HepG2 (cell line): Measurements from ENCODE around the gene STRN3. TPM values are rescaled to one million over a fixed set of nuclear protein-coding genes. Genes with fewer than 3 reads are reported as not detected.

Experiments used
- BRCA1 ChIP-seq: sonication (generic); formaldehyde crosslinking; IDR thresholded peaks from 2 replicates; pipeline ENCODE4 v1.4.0; 2020; ENCODE audit warnings: missing genetic modification reagents
- CBFB ChIP-seq: sonication (generic); formaldehyde crosslinking; IDR thresholded peaks from 2 replicates; pipeline ENCODE4 v1.4.0; 2020; ENCODE audit warnings: missing genetic modification reagents
- FOXA3 ChIP-seq: IDR thresholded peaks from 2 replicates; pipeline ENCODE4 v1.6.1; 2016; ENCODE audit warnings: missing genetic modification reagents, missing compliant biosample characterization
- KLF12 ChIP-seq: sonication (generic); formaldehyde crosslinking; IDR thresholded peaks from 2 replicates; pipeline ENCODE4 v1.4.0; 2020; ENCODE audit warnings: missing genetic modification reagents, borderline replicate concordance
- POLR2G ChIP-seq: fragments of 200-400 bp; formaldehyde crosslinking; IDR thresholded peaks from 2 replicates; pipeline ENCODE4 v1.6.1; 2018; ENCODE audit warnings: mild to moderate bottlenecking, low read depth, low read length, moderate library complexity
- TOE1 ChIP-seq: sonication (generic); formaldehyde crosslinking; IDR thresholded peaks from 2 replicates; pipeline ENCODE4 v1.4.0; 2020; ENCODE audit warnings: mild to moderate bottlenecking, missing genetic modification reagents
- WIZ ChIP-seq: sonication (generic); formaldehyde crosslinking; IDR thresholded peaks from 2 replicates; pipeline ENCODE4 v1.5.1; 2020; ENCODE audit warnings: mild to moderate bottlenecking, missing genetic modification reagents
- ZC3H13 ChIP-seq: sonication (generic); formaldehyde crosslinking; IDR thresholded peaks from 2 replicates; pipeline ENCODE4 v1.8.1; 2023; ENCODE audit warnings: mild to moderate bottlenecking, missing genetic modification reagents, moderate library complexity
- ZFY ChIP-seq: sonication (generic); formaldehyde crosslinking; IDR thresholded peaks from 2 replicates; pipeline ENCODE4 v1.4.0; 2020; ENCODE audit warnings: missing genetic modification reagents
- ZGPAT ChIP-seq: IDR thresholded peaks from 2 replicates; pipeline ENCODE4 v1.6.1; 2016; ENCODE audit warnings: mild to moderate bottlenecking
- ZMYM3 ChIP-seq: sonication (generic); formaldehyde crosslinking; IDR thresholded peaks from 2 replicates; pipeline ENCODE4 v1.5.1; 2020; ENCODE audit warnings: mild to moderate bottlenecking, missing genetic modification reagents
- ZNF121 ChIP-seq: sonication (generic); formaldehyde crosslinking; IDR thresholded peaks from 2 replicates; pipeline ENCODE4 v1.5.0; 2020; ENCODE audit warnings: mild to moderate bottlenecking, missing genetic modification reagents
- ZNF235 ChIP-seq: sonication (generic); formaldehyde crosslinking; IDR thresholded peaks from 2 replicates; pipeline ENCODE4 v1.8.1; 2023; ENCODE audit warnings: mild to moderate bottlenecking, missing genetic modification reagents, borderline replicate concordance
- ZNF414 ChIP-seq: sonication (generic); formaldehyde crosslinking; IDR thresholded peaks from 2 replicates; pipeline ENCODE4 v1.5.0; 2020; ENCODE audit warnings: missing genetic modification reagents
- ZNF432 ChIP-seq: sonication (generic); formaldehyde crosslinking; IDR thresholded peaks from 2 replicates; pipeline ENCODE4 v1.5.0; 2020; ENCODE audit warnings: missing genetic modification reagents, mild to moderate bottlenecking, borderline replicate concordance
- ZNF547 ChIP-seq: sonication (generic); formaldehyde crosslinking; IDR thresholded peaks from 2 replicates; pipeline ENCODE4 v1.5.1; 2020; ENCODE audit warnings: mild to moderate bottlenecking, missing genetic modification reagents
- ZNF614 ChIP-seq: IDR thresholded peaks from 2 replicates; pipeline ENCODE4 v1.6.1; 2018; ENCODE audit warnings: missing biosample characterization, missing genetic modification reagents, inconsistent platforms, borderline replicate concordance
- ZNF652 ChIP-seq: IDR thresholded peaks from 2 replicates; pipeline ENCODE4 v1.6.1; 2016; ENCODE audit warnings: low read depth, borderline replicate concordance
- ZNF737 ChIP-seq: sonication (generic); formaldehyde crosslinking; IDR thresholded peaks from 2 replicates; pipeline ENCODE4 v1.5.0; 2020; ENCODE audit warnings: missing genetic modification reagents, mild to moderate bottlenecking, borderline replicate concordance
- polyA plus RNA-seq, 8 experiments: library from polyadenylated mRNA; depleted of rRNA in 3 of 8; stranded (reverse) in 7 of 8; unstranded in 1 of 8; fragments of >200 nt; fragmentation: Illumina TruSeq in 4 of 8; extraction: Trizol in 4 of 8; gene quantifications; 2 replicates each; pipeline versions ENCODE4 v1.2.1 to v1.2.3, GENCODE V29; 2011 to 2016; ENCODE audit warnings: low read depth in 4 of 8, missing spikeins in 1 of 8, mixed read lengths in 1 of 8; ENCODE audit not compliant: insufficient read depth in 1 of 8
- total RNA-seq, 5 experiments: library from RNA; depleted of rRNA; stranded (reverse); fragments of >200 nt; fragmentation: Illumina TruSeq; extraction: Trizol; gene quantifications; 2 replicates each; pipeline ENCODE4 v1.2.3, GENCODE V29; 2016; ENCODE audit warnings: low read depth in 1 of 5
- TF ChIP-seq, protein P1 (sequence below): sonication (generic); formaldehyde crosslinking; IDR thresholded peaks from 2 replicates; pipeline ENCODE4 v1.5.0; 2020; ENCODE audit warnings: mild to moderate bottlenecking, missing genetic modification reagents
- TF ChIP-seq, protein P2 (sequence below): IDR thresholded peaks from 2 replicates; pipeline ENCODE4 v1.6.1; 2016; ENCODE audit warnings: low read depth, missing genetic modification reagents, missing compliant biosample characterization

The STRN3 gene
- total and polyA plus RNA-seq, 2 of the 13 experiments (the other 11 are each of a cell fraction or from before 2014, with no cell fraction given), result 49.4 to 123 TPM

DNA sequence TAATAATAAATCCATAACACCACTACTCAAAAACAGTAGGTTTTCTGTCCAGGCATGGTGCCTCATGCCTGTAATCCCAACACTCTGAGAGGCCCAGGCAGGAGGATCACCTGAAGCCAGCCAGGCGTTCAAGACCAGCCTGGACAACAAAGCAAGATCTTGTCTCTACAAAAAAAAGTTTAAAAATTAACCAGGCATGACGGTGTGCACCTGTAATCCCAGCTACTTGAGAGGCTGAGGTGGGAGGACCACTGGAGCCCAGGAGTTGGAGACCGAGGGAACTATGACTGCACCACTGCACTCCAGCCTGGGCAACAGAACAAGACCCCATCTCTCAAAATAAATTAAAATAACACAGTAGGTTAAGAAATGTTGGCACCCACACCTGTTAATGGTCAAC, 45.2 kb downstream of the STRN3 start (continued):
- TF ChIP-seq ZNF414 (CRISPR knock-in tag) (no peak), ZNF432 (no peak), TOE1 (CRISPR knock-in tag) (no peak), ZNF737 (CRISPR knock-in tag) (no peak), ZNF652 (CRISPR knock-in tag) (no peak), ZNF547 (CRISPR knock-in tag) (no peak), ZC3H13 (no peak), BRCA1 (CRISPR knock-in tag) (no peak), CBFB (no peak), ZNF614 (CRISPR knock-in tag) (no peak; the same call in 1 of the 2 replicates), ZNF235 (no peak), KLF12 (CRISPR knock-in tag) (0 out of 2 replicates have a peak, but pooled peaks have one; percentile 21), ZNF121 (CRISPR knock-in tag) (peak; percentile 98), POLR2G (no peak), FOXA3 (CRISPR knock-in tag) (0 out of 2 replicates have a peak, but pooled peaks have one; percentile 16), WIZ (CRISPR knock-in tag) (no peak), ZMYM3 (CRISPR knock-in tag) (peak; percentile 91), ZFY (CRISPR knock-in tag) (0 out of 2 replicates have a peak, but pooled peaks have one; percentile 8), ZGPAT (no peak)
- TF ChIP-seq, protein P1, sequence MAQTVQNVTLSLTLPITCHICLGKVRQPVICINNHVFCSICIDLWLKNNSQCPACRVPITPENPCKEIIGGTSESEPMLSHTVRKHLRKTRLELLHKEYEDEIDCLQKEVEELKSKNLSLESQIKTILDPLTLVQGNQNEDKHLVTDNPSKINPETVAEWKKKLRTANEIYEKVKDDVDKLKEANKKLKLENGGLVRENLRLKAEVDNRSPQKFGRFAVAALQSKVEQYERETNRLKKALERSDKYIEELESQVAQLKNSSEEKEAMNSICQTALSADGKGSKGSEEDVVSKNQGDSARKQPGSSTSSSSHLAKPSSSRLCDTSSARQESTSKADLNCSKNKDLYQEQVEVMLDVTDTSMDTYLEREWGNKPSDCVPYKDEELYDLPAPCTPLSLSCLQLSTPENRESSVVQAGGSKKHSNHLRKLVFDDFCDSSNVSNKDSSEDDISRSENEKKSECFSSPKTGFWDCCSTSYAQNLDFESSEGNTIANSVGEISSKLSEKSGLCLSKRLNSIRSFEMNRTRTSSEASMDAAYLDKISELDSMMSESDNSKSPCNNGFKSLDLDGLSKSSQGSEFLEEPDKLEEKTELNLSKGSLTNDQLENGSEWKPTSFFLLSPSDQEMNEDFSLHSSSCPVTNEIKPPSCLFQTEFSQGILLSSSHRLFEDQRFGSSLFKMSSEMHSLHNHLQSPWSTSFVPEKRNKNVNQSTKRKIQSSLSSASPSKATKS (CRISPR knock-in tag), result no peak
- TF ChIP-seq, protein P2, sequence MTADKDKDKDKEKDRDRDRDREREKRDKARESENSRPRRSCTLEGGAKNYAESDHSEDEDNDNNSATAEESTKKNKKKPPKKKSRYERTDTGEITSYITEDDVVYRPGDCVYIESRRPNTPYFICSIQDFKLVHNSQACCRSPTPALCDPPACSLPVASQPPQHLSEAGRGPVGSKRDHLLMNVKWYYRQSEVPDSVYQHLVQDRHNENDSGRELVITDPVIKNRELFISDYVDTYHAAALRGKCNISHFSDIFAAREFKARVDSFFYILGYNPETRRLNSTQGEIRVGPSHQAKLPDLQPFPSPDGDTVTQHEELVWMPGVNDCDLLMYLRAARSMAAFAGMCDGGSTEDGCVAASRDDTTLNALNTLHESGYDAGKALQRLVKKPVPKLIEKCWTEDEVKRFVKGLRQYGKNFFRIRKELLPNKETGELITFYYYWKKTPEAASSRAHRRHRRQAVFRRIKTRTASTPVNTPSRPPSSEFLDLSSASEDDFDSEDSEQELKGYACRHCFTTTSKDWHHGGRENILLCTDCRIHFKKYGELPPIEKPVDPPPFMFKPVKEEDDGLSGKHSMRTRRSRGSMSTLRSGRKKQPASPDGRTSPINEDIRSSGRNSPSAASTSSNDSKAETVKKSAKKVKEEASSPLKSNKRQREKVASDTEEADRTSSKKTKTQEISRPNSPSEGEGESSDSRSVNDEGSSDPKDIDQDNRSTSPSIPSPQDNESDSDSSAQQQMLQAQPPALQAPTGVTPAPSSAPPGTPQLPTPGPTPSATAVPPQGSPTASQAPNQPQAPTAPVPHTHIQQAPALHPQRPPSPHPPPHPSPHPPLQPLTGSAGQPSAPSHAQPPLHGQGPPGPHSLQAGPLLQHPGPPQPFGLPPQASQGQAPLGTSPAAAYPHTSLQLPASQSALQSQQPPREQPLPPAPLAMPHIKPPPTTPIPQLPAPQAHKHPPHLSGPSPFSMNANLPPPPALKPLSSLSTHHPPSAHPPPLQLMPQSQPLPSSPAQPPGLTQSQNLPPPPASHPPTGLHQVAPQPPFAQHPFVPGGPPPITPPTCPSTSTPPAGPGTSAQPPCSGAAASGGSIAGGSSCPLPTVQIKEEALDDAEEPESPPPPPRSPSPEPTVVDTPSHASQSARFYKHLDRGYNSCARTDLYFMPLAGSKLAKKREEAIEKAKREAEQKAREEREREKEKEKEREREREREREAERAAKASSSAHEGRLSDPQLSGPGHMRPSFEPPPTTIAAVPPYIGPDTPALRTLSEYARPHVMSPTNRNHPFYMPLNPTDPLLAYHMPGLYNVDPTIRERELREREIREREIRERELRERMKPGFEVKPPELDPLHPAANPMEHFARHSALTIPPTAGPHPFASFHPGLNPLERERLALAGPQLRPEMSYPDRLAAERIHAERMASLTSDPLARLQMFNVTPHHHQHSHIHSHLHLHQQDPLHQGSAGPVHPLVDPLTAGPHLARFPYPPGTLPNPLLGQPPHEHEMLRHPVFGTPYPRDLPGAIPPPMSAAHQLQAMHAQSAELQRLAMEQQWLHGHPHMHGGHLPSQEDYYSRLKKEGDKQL (CRISPR knock-in tag), result no peak
